Mesothelial cell of epicardium (in vitro differentiated cells): ENCODE data around the gene USP36. TPM values are rescaled to one million over a fixed set of nuclear protein-coding genes. Genes with fewer than 3 reads are reported as not detected.

Experiments used
- DNase-seq, 2 experiments: peaks; one replicate each; pipeline ENCODE4 v3.0.0; 2021; ENCODE audit warnings: low spot score in 2 of 2; ENCODE audit not compliant: unreplicated experiment in 2 of 2
- H3K27ac Mint-ChIP-seq: 2 replicates; pipeline ENCODE4 v1.8.0; 2021; ENCODE audit warnings: mixed read lengths
- H3K27me3 Mint-ChIP-seq: 2 replicates; pipeline ENCODE4 v1.8.0; 2021; ENCODE audit warnings: low read depth, mixed read lengths
- H3K36me3 Mint-ChIP-seq: 2 replicates; pipeline ENCODE4 v1.8.0; 2021; ENCODE audit warnings: mixed read lengths
- H3K4me1 Mint-ChIP-seq: 2 replicates; pipeline ENCODE4 v1.8.0; 2021; ENCODE audit warnings: mixed read lengths
- H3K4me3 Mint-ChIP-seq: 2 replicates; pipeline ENCODE4 v1.8.0; 2021; ENCODE audit warnings: mild to moderate bottlenecking, moderate library complexity, mixed read lengths
- H3K9me3 Mint-ChIP-seq: 2 replicates; pipeline ENCODE4 v1.8.0; 2021; ENCODE audit warnings: mixed read lengths
- CTCF ChIP-seq: fragments of 200-600 bp; sonication (generic); IDR thresholded peaks from one replicate; pipeline ENCODE4 v1.5.0; 2021; ENCODE audit warnings: antibody characterized with exemption; ENCODE audit not compliant: unreplicated experiment
- total RNA-seq: library from RNA; stranded (reverse); gene quantifications from 3 replicates; pipeline ENCODE4 v1.2.1, GENCODE V29; 2021

USP36 gene
- total RNA-seq, 1 donor from 2014 or later = 62.0 TPM

- Mint-ChIP-seq H3K36me3 (no peaks in the 10 kb centered on the region), H3K4me3 (no peak overlapping the region), H3K27ac (peak overlapping the region; percentile 76), H3K4me1 (peaks cover 26% of the 10 kb centered on the region), H3K9me3 (no peaks in the 10 kb centered on the region), H3K27me3 (no peaks in the 10 kb centered on the region)
- no peak for TF ChIP-seq CTCF
- DNase-seq = no peak
Observed at GRCh38 chr17:78771758-78772382, 68.7 kb downstream of the USP36 start.

GRCh38 chr17:78769196-78769773 lies 71.3 kb downstream of the USP36 start:
- Mint-ChIP-seq H3K4me3 (no peak overlapping the region), H3K36me3 (no peaks in the 10 kb centered on the region), H3K9me3 (no peaks in the 10 kb centered on the region), H3K27me3 (no peaks in the 10 kb centered on the region), H3K4me1 (peaks cover 23% of the 10 kb centered on the region), H3K27ac (no peak overlapping the region)
- no peak for TF ChIP-seq CTCF
- DNase-seq = no peak

GRCh38 chr17:78767806-78768205 lies 72.8 kb downstream of the USP36 start:
- no peak for TF ChIP-seq CTCF
- Mint-ChIP-seq H3K9me3 (no peaks in the 10 kb centered on the region), H3K27me3 (no peaks in the 10 kb centered on the region), H3K36me3 (no peaks in the 10 kb centered on the region), H3K4me3 (no peak overlapping the region), H3K4me1 (peaks cover 19% of the 10 kb centered on the region), H3K27ac (no peak overlapping the region)
- DNase-seq = no peak

DNA sequence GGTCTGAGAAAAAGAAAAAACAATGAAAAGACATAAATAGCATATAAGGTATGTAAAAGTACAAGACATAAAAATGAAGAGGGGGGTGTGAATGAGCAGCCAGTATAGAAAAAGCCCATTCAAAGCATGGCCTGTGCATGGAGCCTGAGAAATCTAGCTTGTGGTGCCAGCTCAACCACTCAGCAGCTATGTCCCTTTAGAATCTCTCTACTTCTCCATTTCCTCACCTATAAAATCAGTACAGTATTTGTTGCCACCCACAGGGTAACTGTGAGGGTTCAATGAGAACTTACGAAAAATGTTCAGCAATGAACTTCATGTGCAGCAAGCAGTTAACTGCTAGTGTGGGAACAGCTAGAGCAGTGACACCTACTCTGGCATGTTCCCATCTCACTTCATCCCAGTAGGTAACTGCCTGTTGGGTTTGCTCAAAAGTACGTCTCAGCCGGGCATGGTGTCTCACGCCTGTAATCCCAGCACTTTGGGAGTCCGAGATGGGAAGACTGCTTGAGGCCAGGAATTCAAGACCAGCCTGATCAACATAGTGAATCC lies 73.8 kb downstream of the USP36 start:
- H3K4me3 Mint-ChIP-seq = no peak overlapping the region
- H3K36me3 Mint-ChIP-seq = no peaks in the 10 kb centered on the region
- no peak overlapping the region for H3K27ac Mint-ChIP-seq

GRCh38 chr17:78766225-78766624 lies 74.4 kb downstream of the USP36 start:
- DNase-seq = no peak
- no peak for TF ChIP-seq CTCF
- no peaks in the 10 kb centered on the region for H3K27me3 Mint-ChIP-seq
- no peak overlapping the region for H3K27ac Mint-ChIP-seq
- no peaks in the 10 kb centered on the region for H3K9me3 Mint-ChIP-seq
- no peaks in the 10 kb centered on the region for H3K36me3 Mint-ChIP-seq
- H3K4me1 Mint-ChIP-seq = peaks cover 24% of the 10 kb centered on the region
- no peak overlapping the region for H3K4me3 Mint-ChIP-seq

More for the DNA sequence above, 73.8 kb downstream of the USP36 start:
- no peaks in the 10 kb centered on the region for H3K9me3 Mint-ChIP-seq
- no peak for TF ChIP-seq CTCF
- H3K27me3 Mint-ChIP-seq = no peaks in the 10 kb centered on the region
- no peak for DNase-seq
- peaks cover 22% of the 10 kb centered on the region for H3K4me1 Mint-ChIP-seq
